DMS 273 (cell line): Measurements from ENCODE around the gene RPAP2.

ENCODE experiments used
- DNase-seq: peaks from one replicate; lab custom pipeline; 2025; ENCODE audit not compliant: unreplicated experiment; lab: John Stamatoyannopoulos, UW

RPAP2 gene

GRCh38 chr1:92445865-92446264, 147.0 kb downstream of the RPAP2 start:
- no peak for DNase-seq

GRCh38 chr1:92446546-92446945, 147.7 kb downstream of the RPAP2 start:
- no peak for DNase-seq

DNA sequence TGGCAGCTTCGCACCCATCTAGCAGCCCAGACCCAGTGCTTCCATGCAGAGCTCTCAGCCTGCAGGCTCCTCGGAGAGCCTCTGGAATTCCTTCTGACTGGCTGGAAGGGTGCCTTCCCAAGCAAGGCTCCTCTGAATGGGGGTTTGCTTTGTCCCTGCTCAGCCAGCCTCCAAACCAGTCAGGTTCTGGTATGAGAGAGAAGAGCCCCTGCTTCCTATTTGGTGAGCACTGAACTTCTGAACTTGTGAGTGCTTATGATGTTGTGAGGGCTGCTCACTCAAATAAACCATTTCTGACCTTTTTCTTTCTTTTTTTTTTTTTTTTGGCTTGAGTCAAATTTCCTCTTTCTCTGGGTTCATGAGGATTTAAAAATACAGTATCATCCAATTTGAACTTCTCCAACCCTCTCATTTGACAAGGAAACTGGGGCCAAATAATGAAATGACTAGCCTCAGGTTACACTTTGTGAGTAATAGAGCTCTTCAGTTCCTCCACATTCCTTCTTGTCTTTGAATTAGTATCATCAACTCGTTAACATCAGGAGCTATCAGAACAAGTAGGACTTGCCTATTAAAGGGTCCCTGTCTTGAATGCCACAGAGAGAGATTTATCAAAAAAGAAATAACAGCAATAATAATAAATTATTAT, 148.3 kb downstream of the RPAP2 start:
- DNase-seq: no peak

DNA sequence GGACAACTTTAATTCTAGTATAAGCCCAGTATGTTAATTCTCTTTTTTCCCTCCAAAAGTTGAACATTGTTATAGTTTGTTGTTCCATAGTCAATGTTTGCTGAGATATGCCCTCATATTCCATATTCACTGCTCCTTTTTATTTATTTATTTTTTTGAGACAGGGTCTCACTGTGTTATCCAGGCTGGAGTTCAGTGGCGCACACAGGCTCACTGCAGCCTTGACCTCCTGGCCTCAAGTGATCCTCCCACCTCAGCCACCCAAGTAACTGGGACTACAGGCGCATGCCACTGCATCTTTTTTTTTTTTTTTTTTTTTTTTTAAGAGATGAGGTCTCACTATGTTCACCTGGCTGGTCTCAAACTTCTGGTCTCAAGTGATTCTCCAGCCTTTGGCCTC, 149.1 kb downstream of the RPAP2 start:
- DNase-seq: no peak
